Osteocyte (in vitro differentiated cells): ENCODE measurements around the gene AP1M2. TPM values are rescaled to one million over a fixed set of nuclear protein-coding genes. Genes with fewer than 3 reads are reported as not detected.

Experiments
- DNase-seq: peaks from one replicate; pipeline ENCODE4 v3.0.0; 2021; ENCODE audit warnings: mixed read lengths; ENCODE audit not compliant: unreplicated experiment; ENCODE audit errors: extremely low spot score
- H3K27ac Mint-ChIP-seq: one replicate; pipeline ENCODE4 v1.8.0; 2021; ENCODE audit warnings: mild to moderate bottlenecking, mixed read lengths; ENCODE audit not compliant: unreplicated experiment
- H3K27me3 Mint-ChIP-seq: one replicate; pipeline ENCODE4 v1.8.0; 2021; ENCODE audit warnings: mixed read lengths; ENCODE audit not compliant: unreplicated experiment
- H3K36me3 Mint-ChIP-seq: one replicate; pipeline ENCODE4 v1.8.0; 2021; ENCODE audit warnings: mixed read lengths; ENCODE audit not compliant: unreplicated experiment
- H3K4me1 Mint-ChIP-seq: one replicate; pipeline ENCODE4 v1.8.0; 2021; ENCODE audit warnings: mixed read lengths; ENCODE audit not compliant: unreplicated experiment
- H3K4me3 Mint-ChIP-seq: one replicate; pipeline ENCODE4 v1.8.0; 2021; ENCODE audit warnings: mild to moderate bottlenecking, moderate library complexity, mixed read lengths; ENCODE audit not compliant: unreplicated experiment
- H3K9me3 Mint-ChIP-seq: one replicate; pipeline ENCODE4 v1.8.0; 2021; ENCODE audit warnings: mixed read lengths; ENCODE audit not compliant: unreplicated experiment
- total RNA-seq: library from RNA; stranded (reverse); gene quantifications from 2 replicates; pipeline ENCODE4 v1.2.1, GENCODE V29; 2021
- TF ChIP-seq, protein P1 (sequence below): fragments of 200-600 bp; sonication (generic); IDR thresholded peaks from 2 replicates; pipeline ENCODE4 v1.5.0; 2021; ENCODE audit warnings: antibody characterized with exemption, mild to moderate bottlenecking, moderate library complexity

Gene AP1M2
- total RNA-seq, 1 donor from 2014 or later, result not detected

DNA sequence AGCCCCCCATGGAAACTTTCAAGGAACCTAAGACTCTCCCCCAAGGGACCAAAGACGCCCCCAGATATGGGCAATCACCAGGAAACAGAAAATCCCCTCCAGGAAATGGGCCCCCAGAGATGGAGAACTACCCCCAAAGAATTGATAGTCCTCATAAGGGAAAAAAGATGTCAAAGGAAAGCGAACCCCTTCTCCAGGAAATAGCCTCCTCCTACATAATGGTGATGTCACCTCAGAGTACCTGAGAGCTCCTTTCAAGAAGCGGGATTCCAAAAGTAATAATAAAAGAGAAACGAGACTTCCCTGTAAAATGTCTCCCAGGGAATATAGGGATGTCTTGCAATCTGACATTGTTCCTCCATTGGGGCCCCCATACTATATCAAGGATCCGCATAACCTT, 19.5 kb downstream of the AP1M2 start:
- TF ChIP-seq, protein P1, sequence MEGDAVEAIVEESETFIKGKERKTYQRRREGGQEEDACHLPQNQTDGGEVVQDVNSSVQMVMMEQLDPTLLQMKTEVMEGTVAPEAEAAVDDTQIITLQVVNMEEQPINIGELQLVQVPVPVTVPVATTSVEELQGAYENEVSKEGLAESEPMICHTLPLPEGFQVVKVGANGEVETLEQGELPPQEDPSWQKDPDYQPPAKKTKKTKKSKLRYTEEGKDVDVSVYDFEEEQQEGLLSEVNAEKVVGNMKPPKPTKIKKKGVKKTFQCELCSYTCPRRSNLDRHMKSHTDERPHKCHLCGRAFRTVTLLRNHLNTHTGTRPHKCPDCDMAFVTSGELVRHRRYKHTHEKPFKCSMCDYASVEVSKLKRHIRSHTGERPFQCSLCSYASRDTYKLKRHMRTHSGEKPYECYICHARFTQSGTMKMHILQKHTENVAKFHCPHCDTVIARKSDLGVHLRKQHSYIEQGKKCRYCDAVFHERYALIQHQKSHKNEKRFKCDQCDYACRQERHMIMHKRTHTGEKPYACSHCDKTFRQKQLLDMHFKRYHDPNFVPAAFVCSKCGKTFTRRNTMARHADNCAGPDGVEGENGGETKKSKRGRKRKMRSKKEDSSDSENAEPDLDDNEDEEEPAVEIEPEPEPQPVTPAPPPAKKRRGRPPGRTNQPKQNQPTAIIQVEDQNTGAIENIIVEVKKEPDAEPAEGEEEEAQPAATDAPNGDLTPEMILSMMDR, result no peak
- peak overlapping the region; percentile 88 for H3K4me3 Mint-ChIP-seq
- H3K4me1 Mint-ChIP-seq, result peaks cover 41% of the 10 kb centered on the region
- H3K27ac Mint-ChIP-seq, result peak overlapping the region; percentile 60
- no peaks in the 10 kb centered on the region for H3K27me3 Mint-ChIP-seq
- H3K9me3 Mint-ChIP-seq, result no peaks in the 10 kb centered on the region
- no peaks in the 10 kb centered on the region for H3K36me3 Mint-ChIP-seq
- DNase-seq, result no peak

DNA sequence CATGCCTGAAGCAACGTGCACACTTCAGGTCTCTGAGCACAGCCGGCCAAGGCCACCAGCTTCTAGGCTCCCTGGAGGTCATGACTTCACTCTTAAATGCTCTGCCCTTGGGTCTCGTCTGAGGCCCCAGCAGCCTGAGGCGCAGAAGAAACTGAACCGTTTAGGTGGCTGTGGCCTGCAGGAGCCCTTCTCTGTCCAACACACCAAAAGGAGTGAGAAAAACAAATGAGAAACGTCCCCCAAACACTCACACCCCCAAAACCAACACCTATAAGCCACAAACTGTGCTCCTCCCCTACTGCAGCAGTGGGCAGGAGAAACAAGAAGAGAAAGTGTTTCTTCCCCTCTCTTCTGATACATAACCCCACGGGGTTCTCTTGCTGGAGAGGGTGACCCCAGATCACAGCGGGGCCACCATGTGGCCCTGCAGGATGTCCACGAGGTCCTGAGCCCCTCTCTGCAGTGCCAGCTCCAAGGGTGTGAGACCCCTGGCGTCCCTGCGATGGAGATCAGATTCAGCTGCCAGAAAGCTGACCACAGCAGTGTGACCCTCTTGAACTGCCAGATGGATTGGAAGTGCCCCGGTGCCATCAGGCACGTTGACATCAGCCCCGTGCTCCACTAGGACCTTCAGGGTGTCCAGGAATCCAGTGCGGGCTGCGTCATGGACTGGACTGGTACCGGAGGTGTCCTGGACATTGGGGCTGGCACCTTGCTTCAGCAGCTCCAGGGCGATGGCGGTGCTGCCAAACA, 20.3 kb downstream of the AP1M2 start:
- H3K27ac Mint-ChIP-seq, result peak overlapping the region; percentile 88
- TF ChIP-seq, protein P1, result no peak
- no peaks in the 10 kb centered on the region for H3K9me3 Mint-ChIP-seq
- no peak for DNase-seq
- peaks cover 38% of the 10 kb centered on the region for H3K4me1 Mint-ChIP-seq
- peak overlapping the region; percentile 87 for H3K4me3 Mint-ChIP-seq
- no peaks in the 10 kb centered on the region for H3K36me3 Mint-ChIP-seq
- H3K27me3 Mint-ChIP-seq, result no peaks in the 10 kb centered on the region

DNA sequence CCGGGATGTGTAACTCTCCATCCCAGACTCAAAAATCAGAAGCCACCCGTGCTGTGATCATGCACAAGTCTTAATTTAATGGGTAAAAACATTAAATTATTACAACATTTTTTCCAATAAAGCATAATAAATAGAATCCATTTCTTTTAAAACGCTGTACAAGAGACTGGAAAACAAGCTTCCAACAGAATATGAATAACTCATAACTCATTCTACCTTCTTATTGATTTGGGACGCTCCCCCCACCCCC, 20.8 kb downstream of the AP1M2 start:
- H3K9me3 Mint-ChIP-seq, result no peaks in the 10 kb centered on the region
- peaks cover 38% of the 10 kb centered on the region for H3K4me1 Mint-ChIP-seq
- TF ChIP-seq, protein P1, result no peak
- peak overlapping the region; percentile 87 for H3K4me3 Mint-ChIP-seq
- peak overlapping the region; percentile 88 for H3K27ac Mint-ChIP-seq
- DNase-seq, result no peak
- H3K36me3 Mint-ChIP-seq, result peaks cover 2% of the 10 kb centered on the region
- H3K27me3 Mint-ChIP-seq, result no peaks in the 10 kb centered on the region

DNA sequence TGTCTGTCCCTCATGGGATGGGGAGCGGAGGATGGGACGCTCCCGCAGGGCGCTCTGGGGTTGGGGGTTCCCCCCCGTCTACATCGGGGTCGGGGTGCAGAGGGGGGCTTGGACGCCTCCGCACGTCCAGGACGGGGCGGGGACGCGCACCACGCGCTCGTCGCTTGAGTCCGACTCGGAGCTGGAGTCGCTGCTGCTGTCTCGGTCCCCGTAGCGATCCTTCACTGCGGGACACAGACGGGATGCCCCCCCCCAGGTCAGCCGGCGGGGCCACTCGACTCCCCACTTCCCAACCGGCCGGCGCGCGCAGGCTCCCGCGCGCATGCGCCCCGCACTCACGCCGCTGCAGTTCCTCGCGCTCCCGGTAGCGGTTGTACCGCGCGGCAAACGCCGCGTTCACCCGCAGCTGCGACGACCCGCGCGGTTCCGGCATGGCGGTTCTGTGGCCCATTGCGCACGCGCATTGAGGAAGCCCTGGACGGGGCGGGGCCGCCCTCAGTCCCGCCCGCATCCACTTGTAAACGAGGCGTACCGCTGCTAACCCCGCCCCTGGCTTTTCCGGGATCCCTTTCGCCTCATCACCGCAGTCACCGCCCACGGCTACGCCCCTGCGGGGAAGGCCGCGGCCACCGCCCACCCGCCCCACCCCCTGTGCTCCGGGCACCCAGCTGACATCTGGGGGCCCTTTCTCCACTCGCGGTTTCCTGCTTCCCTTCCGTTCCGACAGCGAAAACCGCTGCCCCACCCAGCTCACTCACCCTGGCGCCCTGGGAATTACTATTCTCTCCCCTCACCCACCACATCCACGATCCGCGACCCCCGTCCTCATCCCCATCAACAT, 21.3 kb downstream of the AP1M2 start, which contains the start of gene KRI1:
Gene KRI1, minus strand, starts transcription at position 444 of the 841 bp plus-strand sequence. Its CDS starts 11 bp downstream, at position 433.
- Mint-ChIP-seq H3K27me3 (no peaks in the 10 kb centered on the region), H3K27ac (peak within 1 kb of the TSS; percentile 88), H3K4me1 (peaks cover 38% of the 10 kb centered on the region), H3K4me3 (peak within 1 kb of the TSS; percentile 87), H3K36me3 (peaks cover 5% of the 10 kb centered on the region), H3K9me3 (no peaks in the 10 kb centered on the region)
- DNase-seq, result peak; percentile 99
- TF ChIP-seq, protein P1, result peak; percentile 30

DNA sequence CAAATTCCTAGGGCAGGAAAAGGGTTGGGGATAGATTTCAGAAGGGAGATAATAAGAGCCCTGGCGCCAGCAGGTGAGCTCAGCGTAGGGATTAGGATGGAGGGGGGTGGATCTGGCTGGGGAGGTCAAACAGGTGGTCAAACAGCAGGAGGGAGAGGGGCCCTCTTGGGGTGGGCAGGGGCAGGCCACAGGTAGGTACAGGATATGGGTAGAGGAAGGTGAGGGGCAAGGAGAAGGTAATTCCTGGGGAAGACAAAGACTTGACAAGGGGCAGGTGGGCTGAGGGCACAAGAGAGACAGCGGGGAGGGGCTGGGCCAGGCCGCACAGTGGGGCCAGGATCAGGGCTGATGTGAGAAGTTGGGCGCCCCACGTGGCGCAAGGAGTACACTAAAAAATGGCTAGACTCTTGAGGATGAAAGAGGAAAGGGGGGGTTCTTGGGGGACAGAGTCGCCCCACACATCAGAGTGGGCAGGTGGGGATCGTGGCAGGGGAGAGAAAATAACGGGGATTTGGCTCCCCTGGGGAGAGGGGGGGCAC, 22.0 kb downstream of the AP1M2 start:
- TF ChIP-seq, protein P1, result no peak
- peaks cover 38% of the 10 kb centered on the region for H3K4me1 Mint-ChIP-seq
- H3K9me3 Mint-ChIP-seq, result no peaks in the 10 kb centered on the region
- H3K27me3 Mint-ChIP-seq, result no peaks in the 10 kb centered on the region
- peaks cover 5% of the 10 kb centered on the region for H3K36me3 Mint-ChIP-seq
- DNase-seq, result no peak
- H3K27ac Mint-ChIP-seq, result peak overlapping the region; percentile 88
- H3K4me3 Mint-ChIP-seq, result peak overlapping the region; percentile 87
